ENCODE results near the gene SCEL.
"Not testable (repeated sequence)": the region's sequence is repeated elsewhere in the genome, so short reads cannot be mapped to it uniquely, and the experiment has no call there.

The SCEL gene

DNA sequence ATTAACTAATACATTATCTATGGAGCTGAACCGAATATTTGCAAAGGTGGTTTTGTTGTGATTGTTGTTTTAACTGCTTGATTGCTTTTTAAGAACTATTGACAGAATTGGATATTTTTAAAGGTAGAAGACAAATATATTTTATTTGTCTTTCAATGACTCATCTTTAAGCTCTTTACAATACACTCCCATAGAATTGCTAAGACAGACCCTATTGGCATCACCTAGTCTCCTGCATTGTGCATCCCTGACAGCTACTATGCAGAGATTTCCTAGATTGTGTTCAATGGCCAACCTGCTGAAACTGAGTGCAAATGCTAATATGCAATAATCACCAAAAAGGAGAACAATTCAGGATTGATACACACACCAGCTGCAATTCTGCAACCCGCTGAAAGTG, 19.7 kb upstream of the SCEL start:
- no peak overlapping the region for H3K4me3 ChIP-seq (ENCODE audit: low read length)
- no peak overlapping the region for H3K27ac ChIP-seq (ENCODE audit: low read length)
- H3K9me3 ChIP-seq (ENCODE audit: insufficient read depth, low read length): no peaks in the 10 kb centered on the region
- peaks cover 48% of the 10 kb centered on the region for H3K4me1 ChIP-seq (ENCODE audit: low read length)
- H3K27me3 ChIP-seq (ENCODE audit: low read depth, low read length): peaks cover 19% of the 10 kb centered on the region
- H3K9ac ChIP-seq (ENCODE audit: low read length): no peak overlapping the region
- no peaks in the 10 kb centered on the region for H3K79me2 ChIP-seq (ENCODE audit: low read length)
- H3K36me3 ChIP-seq (replicated peaks; ENCODE audit: low read depth, low read length): no peaks in the 10 kb centered on the region
- no peaks in the 10 kb centered on the region for H4K20me1 ChIP-seq (ENCODE audit: insufficient read depth, low read length)
- TF ChIP-seq EZH2phosphoT487 (IDR thresholded peaks at IDR 0.05; ENCODE audit: low read depth): no peak
- TF ChIP-seq, protein P1, sequence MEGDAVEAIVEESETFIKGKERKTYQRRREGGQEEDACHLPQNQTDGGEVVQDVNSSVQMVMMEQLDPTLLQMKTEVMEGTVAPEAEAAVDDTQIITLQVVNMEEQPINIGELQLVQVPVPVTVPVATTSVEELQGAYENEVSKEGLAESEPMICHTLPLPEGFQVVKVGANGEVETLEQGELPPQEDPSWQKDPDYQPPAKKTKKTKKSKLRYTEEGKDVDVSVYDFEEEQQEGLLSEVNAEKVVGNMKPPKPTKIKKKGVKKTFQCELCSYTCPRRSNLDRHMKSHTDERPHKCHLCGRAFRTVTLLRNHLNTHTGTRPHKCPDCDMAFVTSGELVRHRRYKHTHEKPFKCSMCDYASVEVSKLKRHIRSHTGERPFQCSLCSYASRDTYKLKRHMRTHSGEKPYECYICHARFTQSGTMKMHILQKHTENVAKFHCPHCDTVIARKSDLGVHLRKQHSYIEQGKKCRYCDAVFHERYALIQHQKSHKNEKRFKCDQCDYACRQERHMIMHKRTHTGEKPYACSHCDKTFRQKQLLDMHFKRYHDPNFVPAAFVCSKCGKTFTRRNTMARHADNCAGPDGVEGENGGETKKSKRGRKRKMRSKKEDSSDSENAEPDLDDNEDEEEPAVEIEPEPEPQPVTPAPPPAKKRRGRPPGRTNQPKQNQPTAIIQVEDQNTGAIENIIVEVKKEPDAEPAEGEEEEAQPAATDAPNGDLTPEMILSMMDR (IDR thresholded peaks at IDR 0.05; ENCODE audit: low read depth, low read length): no peak
- peak overlapping the region; percentile 58 for H3K4me2 ChIP-seq (ENCODE audit: low read length)
- H2AFZ ChIP-seq (ENCODE audit: low read depth, low read length): no peak overlapping the region

GRCh38 chr13:77516342-77516789, 19.1 kb upstream of the SCEL start:
- Histone ChIP-seq H3K79me2 (ENCODE audit: low read length) (no peaks in the 10 kb centered on the region), H3K4me2 (ENCODE audit: low read length) (peak overlapping the region; percentile 58), H3K27me3 (ENCODE audit: low read depth, low read length) (peaks cover 21% of the 10 kb centered on the region), H3K27ac (ENCODE audit: low read length) (no peak overlapping the region), H2AFZ (ENCODE audit: low read depth, low read length) (peak overlapping the region; percentile 13; the same call in 1 of the 2 replicates), H3K4me1 (ENCODE audit: low read length) (peaks cover 51% of the 10 kb centered on the region), H3K9ac (ENCODE audit: low read length) (no peak overlapping the region), H3K4me3 (ENCODE audit: low read length) (peak overlapping the region; percentile 43), H3K36me3 (replicated peaks; ENCODE audit: low read depth, low read length) (no peaks in the 10 kb centered on the region), H3K9me3 (ENCODE audit: insufficient read depth, low read length) (no peaks in the 10 kb centered on the region), H4K20me1 (ENCODE audit: insufficient read depth, low read length) (no peaks in the 10 kb centered on the region)
- TF ChIP-seq, protein P1 (IDR thresholded peaks at IDR 0.05; ENCODE audit: low read depth, low read length): no peak
- no peak for TF ChIP-seq EZH2phosphoT487 (IDR thresholded peaks at IDR 0.05; ENCODE audit: low read depth)

- no peak for TF ChIP-seq EZH2phosphoT487 (IDR thresholded peaks at IDR 0.05; ENCODE audit: low read depth)
- TF ChIP-seq, protein P1 (IDR thresholded peaks at IDR 0.05; ENCODE audit: low read depth, low read length): no peak
- Histone ChIP-seq H3K9ac (ENCODE audit: low read length) (no peak overlapping the region), H3K4me1 (ENCODE audit: low read length) (peaks cover 52% of the 10 kb centered on the region), H3K79me2 (ENCODE audit: low read length) (no peaks in the 10 kb centered on the region), H3K27ac (ENCODE audit: low read length) (no peak overlapping the region), H2AFZ (ENCODE audit: low read depth, low read length) (no peak overlapping the region), H3K4me2 (ENCODE audit: low read length) (no peak overlapping the region), H3K36me3 (replicated peaks; ENCODE audit: low read depth, low read length) (no peaks in the 10 kb centered on the region), H3K27me3 (ENCODE audit: low read depth, low read length) (peaks cover 15% of the 10 kb centered on the region; the same call in 1 of the 2 replicates), H4K20me1 (ENCODE audit: insufficient read depth, low read length) (no peaks in the 10 kb centered on the region), H3K4me3 (ENCODE audit: low read length) (no peak overlapping the region), H3K9me3 (ENCODE audit: insufficient read depth, low read length) (no peaks in the 10 kb centered on the region)
These were observed 17.2 kb upstream of the SCEL start for GRCh38 chr13:77518266-77518665.

- H2AFZ ChIP-seq (ENCODE audit: low read depth, low read length); H3K4me3 ChIP-seq (ENCODE audit: low read length): not testable (repeated sequence)
These were observed 16.1 kb upstream of the SCEL start for GRCh38 chr13:77519396-77519795.

DNA sequence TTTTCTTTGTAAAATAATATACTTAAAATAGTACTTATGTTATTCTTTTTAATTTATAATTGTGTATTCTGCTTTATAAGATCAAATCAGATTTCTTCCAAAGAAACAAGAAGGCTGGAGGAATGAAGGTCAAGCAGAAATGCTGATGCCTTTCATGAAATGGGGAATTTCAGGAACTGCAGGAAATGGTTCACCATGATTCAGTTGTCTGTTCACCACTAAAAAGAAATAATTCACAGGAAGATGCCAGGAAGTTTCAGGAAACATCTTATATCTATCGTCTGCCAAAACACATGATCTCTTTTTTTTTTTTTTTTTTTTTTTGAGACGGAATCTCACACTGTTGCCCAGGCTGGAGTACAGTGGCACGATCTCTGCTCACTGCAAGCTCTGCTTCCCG, 15.7 kb upstream of the SCEL start:
- H3K79me2 ChIP-seq (ENCODE audit: low read length): no peaks in the 10 kb centered on the region
- no peaks in the 10 kb centered on the region for H3K9me3 ChIP-seq (ENCODE audit: insufficient read depth, low read length)
- no peak overlapping the region for H3K4me2 ChIP-seq (ENCODE audit: low read length)
- H4K20me1 ChIP-seq (ENCODE audit: insufficient read depth, low read length): no peaks in the 10 kb centered on the region
- no peak overlapping the region for H2AFZ ChIP-seq (ENCODE audit: low read depth, low read length)
- H3K9ac ChIP-seq (ENCODE audit: low read length): no peak overlapping the region
- peaks cover 23% of the 10 kb centered on the region for H3K27me3 ChIP-seq (ENCODE audit: low read depth, low read length)
- no peak overlapping the region for H3K27ac ChIP-seq (ENCODE audit: low read length)
- no peaks in the 10 kb centered on the region for H3K36me3 ChIP-seq (replicated peaks; ENCODE audit: low read depth, low read length)
- TF ChIP-seq EZH2phosphoT487 (IDR thresholded peaks at IDR 0.05; ENCODE audit: low read depth): no peak
- TF ChIP-seq, protein P1 (IDR thresholded peaks at IDR 0.05; ENCODE audit: low read depth, low read length): no peak
- H3K4me1 ChIP-seq (ENCODE audit: low read length): peaks cover 37% of the 10 kb centered on the region
- no peak overlapping the region for H3K4me3 ChIP-seq (ENCODE audit: low read length)

More at GRCh38 chr13:77519396-77519795, 16.1 kb upstream of the SCEL start:
- Histone ChIP-seq H3K4me1 (ENCODE audit: low read length) (peaks cover 41% of the 10 kb centered on the region), H3K27me3 (ENCODE audit: low read depth, low read length) (peaks cover 22% of the 10 kb centered on the region)
- not testable (repeated sequence) for H3K9me3 ChIP-seq (ENCODE audit: insufficient read depth, low read length); H3K79me2 ChIP-seq (ENCODE audit: low read length); H3K27ac ChIP-seq (ENCODE audit: low read length); H4K20me1 ChIP-seq (ENCODE audit: insufficient read depth, low read length); H3K4me2 ChIP-seq (ENCODE audit: low read length); H3K9ac ChIP-seq (ENCODE audit: low read length); H3K36me3 ChIP-seq (replicated peaks; ENCODE audit: low read depth, low read length)

All from OCI-LY3 (cell line).